Stimulated activated CD8-positive, alpha-beta memory T cell treated with anti-CD3 and anti-CD28 coated beads, Interleukin-15, amount 100 ng/mL, for 24 hours (primary cell): ENCODE measurements around the gene TLE4.

Source experiments
- DNase-seq: peaks from one replicate; pipeline ENCODE4 v3.0.0-alpha.2; 2020; ENCODE audit warnings: low read depth

The TLE4 gene

GRCh38 chr9:79692857-79693571 lies 121.2 kb downstream of the TLE4 start:
- DNase-seq, result no peak

- DNase-seq, result no peak
These were observed 122.0 kb downstream of the TLE4 start for GRCh38 chr9:79693750-79694149.

- no peak for DNase-seq
These were observed 122.4 kb downstream of the TLE4 start for GRCh38 chr9:79694208-79694607.

- DNase-seq, result no peak
These were observed 123.1 kb downstream of the TLE4 start for GRCh38 chr9:79694676-79695400.

- DNase-seq, result no peak
These were observed 123.9 kb downstream of the TLE4 start for GRCh38 chr9:79695531-79696175.

- DNase-seq, result no peak
These were observed 127.2 kb downstream of the TLE4 start for GRCh38 chr9:79698967-79699366.

GRCh38 chr9:79699479-79699878 lies 127.7 kb downstream of the TLE4 start:
- no peak for DNase-seq

GRCh38 chr9:79700607-79701360 lies 129.0 kb downstream of the TLE4 start:
- no peak for DNase-seq

GRCh38 chr9:79701651-79702050 lies 129.9 kb downstream of the TLE4 start:
- DNase-seq, result no peak

GRCh38 chr9:79705704-79706103 lies 133.9 kb downstream of the TLE4 start:
- no peak for DNase-seq

GRCh38 chr9:79706512-79706911 lies 134.7 kb downstream of the TLE4 start:
- no peak for DNase-seq

GRCh38 chr9:79707589-79707988 lies 135.8 kb downstream of the TLE4 start:
- DNase-seq, result no peak

- no peak for DNase-seq
These were observed 136.8 kb downstream of the TLE4 start for GRCh38 chr9:79708541-79708940.

GRCh38 chr9:79709743-79710674 lies 138.2 kb downstream of the TLE4 start:
- no peak for DNase-seq

GRCh38 chr9:79711874-79712273 lies 140.1 kb downstream of the TLE4 start:
- DNase-seq, result no peak

- DNase-seq, result no peak
These were observed 147.3 kb downstream of the TLE4 start for GRCh38 chr9:79719021-79719420.

GRCh38 chr9:79719989-79720388 lies 148.2 kb downstream of the TLE4 start:
- no peak for DNase-seq

- DNase-seq, result no peak
These were observed 159.6 kb downstream of the TLE4 start for GRCh38 chr9:79731171-79731890.

GRCh38 chr9:79735023-79735779 lies 163.4 kb downstream of the TLE4 start:
- DNase-seq, result no peak

GRCh38 chr9:79736051-79736450 lies 164.3 kb downstream of the TLE4 start:
- DNase-seq, result no peak
